MM.1S (cell line): ENCODE measurements around the gene FAF2.

Experiments
- CTCF ChIP-seq: fragments of 300-600 bp; sonication (generic); IDR thresholded peaks from 2 replicates; pipeline ENCODE4 v1.5.1; 2016; ENCODE audit warnings: antibody characterized with exemption, low read length, mixed read lengths
- EZH2 ChIP-seq: fragments of 300-600 bp; sonication (generic); optimal IDR thresholded peaks from 2 replicates; pipeline ENCODE3; 2017; ENCODE audit warnings: low read depth, mild to moderate bottlenecking, antibody characterized with exemption, low read length, mixed read lengths
- EZH2phosphoT487 ChIP-seq: fragments of 300-600 bp; sonication (generic); IDR thresholded peaks from 2 replicates; pipeline ENCODE4 v1.6.1; 2018; ENCODE audit warnings: antibody characterized with exemption, low read length

GRCh38 chr5:176530393-176530982 is 82.3 kb downstream of the FAF2 start:
- TF ChIP-seq CTCF (no peak), EZH2 (no peak), EZH2phosphoT487 (no peak)
